Activated CD8-positive, alpha-beta T cell treated with anti-CD3 and anti-CD28 coated beads, Interleukin-2, amount 10 ng/mL, durations not matched to agents 7 days and 5 days (primary cell): ENCODE measurements around the gene EZH1. TPM values are rescaled to one million over a fixed set of nuclear protein-coding genes. Genes with fewer than 3 reads are reported as not detected.
"Not testable (repeated sequence)": the region's sequence is repeated elsewhere in the genome, so short reads cannot be mapped to it uniquely, and the experiment has no call there.

Experiments used
- ATAC-seq: fragments of 150-1000 bp; cut with Tn5 transposase; one replicate; pipeline ENCODE4 v1.10.0; 2021; ENCODE audit warnings: moderate library complexity
- CTCF ChIA-PET: fragments of 350-600 bp; sonication (Branson Sonifier 250); formaldehyde crosslinking; loops from one replicate; lab custom pipeline; 2021; ENCODE audit warnings: antibody characterized with exemption; lab: Charles Lee
- POLR2A ChIA-PET: fragments of 350-600 bp; sonication (Branson Sonifier 250); formaldehyde crosslinking; loops from one replicate; lab custom pipeline; 2021; ENCODE audit warnings: antibody characterized with exemption; lab: Charles Lee
- DNase-seq: peaks from one replicate; pipeline ENCODE4 v3.0.0-alpha.2; 2020
- H3K27ac Mint-ChIP-seq: one replicate; pipeline ENCODE4 v1.8.0; 2021; ENCODE audit warnings: mild to moderate bottlenecking, mixed read lengths
- H3K27me3 Mint-ChIP-seq: one replicate; pipeline ENCODE4 v1.8.0; 2021; ENCODE audit warnings: low read depth, mixed read lengths
- H3K36me3 Mint-ChIP-seq: one replicate; pipeline ENCODE4 v1.8.0; 2021; ENCODE audit warnings: low read depth, mixed read lengths
- H3K4me1 Mint-ChIP-seq: one replicate; pipeline ENCODE4 v1.8.0; 2021; ENCODE audit warnings: low read depth, mixed read lengths
- H3K4me3 Mint-ChIP-seq: one replicate; pipeline ENCODE4 v1.8.0; 2021; ENCODE audit warnings: mild to moderate bottlenecking, mixed read lengths
- H3K9me3 Mint-ChIP-seq: one replicate; pipeline ENCODE4 v1.8.0; 2022; ENCODE audit warnings: mixed read lengths; ENCODE audit not compliant: insufficient read depth
- total RNA-seq, 2 experiments: library from RNA; stranded (reverse); gene quantifications; one replicate each; pipeline ENCODE4 v1.2.3, GENCODE V29; 2021

The EZH1 gene
- total RNA-seq, 2 experiments from 2014 or later = 32.4 to 37.7 TPM

GRCh38 chr17:42748202-42748907 lies 3.5 kb upstream of the EZH1 start:
- ChIA-PET CTCF (interaction anchor here (4.3 kb wide), 1 partner anchor 15 kb away, joined by 22 read pairs; no protein-coding TSS in a partner anchor), POLR2A (interaction anchor here (0.6 to 2.5 kb wide), 3 partner anchors 12 to 140 kb away, joined by 3 to 7 read pairs (median 3); partner anchors contain the start of gene VPS25)
- ATAC-seq (no peak), DNase-seq (no peak)
- Mint-ChIP-seq H3K4me3 (no peak overlapping the region), H3K27me3 (peaks cover 35% of the 10 kb centered on the region), H3K36me3 (peaks cover 6% of the 10 kb centered on the region), H3K9me3 (no peaks in the 10 kb centered on the region), H3K27ac (no peak overlapping the region), H3K4me1 (peaks cover 15% of the 10 kb centered on the region)

GRCh38 chr17:42744283-42744805 lies 496 bp downstream of the EZH1 start:
- POLR2A ChIA-PET = no interaction called here
- Mint-ChIP-seq H3K4me1 (peaks cover 15% of the 10 kb centered on the region), H3K36me3 (peaks cover 6% of the 10 kb centered on the region), H3K27ac (peak overlapping the region; percentile 94), H3K4me3 (peak overlapping the region; percentile 96), H3K9me3 (no peaks in the 10 kb centered on the region), H3K27me3 (peaks cover 21% of the 10 kb centered on the region)
- peak; percentile 73 for ATAC-seq
- CTCF ChIA-PET = interaction anchor here (1.1 kb wide), 1 partner anchor 19 kb away, joined by 3 read pairs; no protein-coding TSS in a partner anchor
- DNase-seq = peak; percentile 65

GRCh38 chr17:42743595-42744282 lies 1.1 kb downstream of the EZH1 start:
- DNase-seq (no peak), ATAC-seq (no peak)
- Mint-ChIP-seq H3K4me1 (peaks cover 15% of the 10 kb centered on the region), H3K36me3 (peaks cover 6% of the 10 kb centered on the region), H3K4me3 (peak overlapping the region; percentile 96), H3K27me3 (peaks cover 17% of the 10 kb centered on the region), H3K9me3 (no peaks in the 10 kb centered on the region), H3K27ac (peak overlapping the region; percentile 94)
- POLR2A ChIA-PET = interaction anchor here (0.6 kb wide), 1 partner anchor 328 kb away, joined by 3 read pairs; no protein-coding TSS in a partner anchor
- CTCF ChIA-PET = interaction anchor here (1.1 kb wide), 1 partner anchor 20 kb away, joined by 3 read pairs; no protein-coding TSS in a partner anchor

- peaks cover 15% of the 10 kb centered on the region for H3K4me1 Mint-ChIP-seq
- H3K36me3 Mint-ChIP-seq, H3K27ac Mint-ChIP-seq, H3K4me3 Mint-ChIP-seq, DNase-seq, H3K9me3 Mint-ChIP-seq, ATAC-seq: not testable (repeated sequence)
- H3K27me3 Mint-ChIP-seq = peaks cover 17% of the 10 kb centered on the region
- POLR2A ChIA-PET = interaction anchor here (0.6 kb wide), 2 partner anchors 96 to 329 kb away, joined by 3 read pairs; no protein-coding TSS in a partner anchor
- CTCF ChIA-PET = interaction anchor here (1.1 kb wide), 1 partner anchor 21 kb away, joined by 3 read pairs; no protein-coding TSS in a partner anchor
Observed at GRCh38 chr17:42742916-42743315, 1.9 kb downstream of the EZH1 start.

GRCh38 chr17:42740699-42741098 lies 4.1 kb downstream of the EZH1 start:
- peaks cover 3% of the 10 kb centered on the region for H3K27me3 Mint-ChIP-seq
- H3K4me3 Mint-ChIP-seq = no peak overlapping the region
- POLR2A ChIA-PET = no interaction called here
- peaks cover 15% of the 10 kb centered on the region for H3K4me1 Mint-ChIP-seq
- peaks cover 6% of the 10 kb centered on the region for H3K36me3 Mint-ChIP-seq
- H3K27ac Mint-ChIP-seq = no peak overlapping the region
- DNase-seq (no peak), ATAC-seq (no peak)
- CTCF ChIA-PET = interaction anchor here (1.8 kb wide), 1 partner anchor 23 kb away, joined by 4 read pairs; no protein-coding TSS in a partner anchor
- H3K9me3 Mint-ChIP-seq = no peaks in the 10 kb centered on the region

GRCh38 chr17:42725143-42725542 lies 19.7 kb downstream of the EZH1 start:
- Mint-ChIP-seq H3K9me3 (no peaks in the 10 kb centered on the region), H3K36me3 (peaks cover 45% of the 10 kb centered on the region), H3K27me3 (no peaks in the 10 kb centered on the region), H3K4me1 (no peaks in the 10 kb centered on the region), H3K4me3 (no peak overlapping the region), H3K27ac (no peak overlapping the region)
- POLR2A ChIA-PET = interaction anchor here (0.6 kb wide), 1 partner anchor 62 kb away, joined by 4 read pairs; no protein-coding TSS in a partner anchor
- ATAC-seq (no peak), DNase-seq (no peak)
- CTCF ChIA-PET = interaction anchor here (0.7 to 1.4 kb wide), 3 partner anchors 9 to 147 kb away, joined by 3 to 4 read pairs (median 3); no protein-coding TSS in a partner anchor

GRCh38 chr17:42723636-42724035 lies 21.2 kb downstream of the EZH1 start:
- no peaks in the 10 kb centered on the region for H3K4me1 Mint-ChIP-seq
- H3K36me3 Mint-ChIP-seq = peaks cover 49% of the 10 kb centered on the region
- ChIA-PET CTCF (no interaction called here), POLR2A (no interaction called here)
- no peaks in the 10 kb centered on the region for H3K27me3 Mint-ChIP-seq
- ATAC-seq (no peak), DNase-seq (no peak)
- no peaks in the 10 kb centered on the region for H3K9me3 Mint-ChIP-seq
- H3K27ac Mint-ChIP-seq = no peak overlapping the region
- H3K4me3 Mint-ChIP-seq = no peak overlapping the region

GRCh38 chr17:42720996-42721583 lies 23.8 kb downstream of the EZH1 start:
- H3K4me1 Mint-ChIP-seq = no peaks in the 10 kb centered on the region
- H3K27ac Mint-ChIP-seq = no peak overlapping the region
- POLR2A ChIA-PET = no interaction called here
- no peaks in the 10 kb centered on the region for H3K9me3 Mint-ChIP-seq
- no peaks in the 10 kb centered on the region for H3K27me3 Mint-ChIP-seq
- peaks cover 59% of the 10 kb centered on the region for H3K36me3 Mint-ChIP-seq
- CTCF ChIA-PET = interaction anchor here (1.6 kb wide), 1 partner anchor 42 kb away, joined by 6 read pairs; no protein-coding TSS in a partner anchor
- peak; percentile 61 for DNase-seq
- ATAC-seq = peak; percentile 84
- no peak overlapping the region for H3K4me3 Mint-ChIP-seq

- POLR2A ChIA-PET = interaction anchor here (0.8 kb wide), 1 partner anchor 101 kb away, joined by 3 read pairs; no protein-coding TSS in a partner anchor
- H3K9me3 Mint-ChIP-seq = no peaks in the 10 kb centered on the region
- no peaks in the 10 kb centered on the region for H3K27me3 Mint-ChIP-seq
- no peak overlapping the region for H3K4me3 Mint-ChIP-seq
- ATAC-seq (no peak), DNase-seq (no peak)
- CTCF ChIA-PET = interaction anchor here (0.9 to 3.1 kb wide), 3 partner anchors 8 to 54 kb away, joined by 3 to 9 read pairs (median 4); no protein-coding TSS in a partner anchor
- no peak overlapping the region for H3K27ac Mint-ChIP-seq
- peaks cover 73% of the 10 kb centered on the region for H3K36me3 Mint-ChIP-seq
- H3K4me1 Mint-ChIP-seq = peaks cover 22% of the 10 kb centered on the region
Observed at GRCh38 chr17:42709561-42709960, 35.3 kb downstream of the EZH1 start.

- no peak overlapping the region for H3K27ac Mint-ChIP-seq
- CTCF ChIA-PET = interaction anchor here (0.8 to 3.1 kb wide), 3 partner anchors 9 to 130 kb away, joined by 4 to 9 read pairs (median 4); no protein-coding TSS in a partner anchor
- POLR2A ChIA-PET = no interaction called here
- no peaks in the 10 kb centered on the region for H3K9me3 Mint-ChIP-seq
- ATAC-seq (no peak), DNase-seq (no peak)
- H3K4me1 Mint-ChIP-seq = peaks cover 25% of the 10 kb centered on the region
- H3K27me3 Mint-ChIP-seq = no peaks in the 10 kb centered on the region
- no peak overlapping the region for H3K4me3 Mint-ChIP-seq
- peaks cover 76% of the 10 kb centered on the region for H3K36me3 Mint-ChIP-seq
Observed at GRCh38 chr17:42708588-42708987, 36.3 kb downstream of the EZH1 start.

- no peak overlapping the region for H3K4me3 Mint-ChIP-seq
- ATAC-seq (peak; percentile 77), DNase-seq (peak; percentile 54)
- H3K9me3 Mint-ChIP-seq = no peaks in the 10 kb centered on the region
- peaks cover 25% of the 10 kb centered on the region for H3K4me1 Mint-ChIP-seq
- H3K27ac Mint-ChIP-seq = peak overlapping the region; percentile 39
- H3K27me3 Mint-ChIP-seq = no peaks in the 10 kb centered on the region
- ChIA-PET CTCF (interaction anchor here (0.9 to 1.5 kb wide), 3 partner anchors 11 to 128 kb away, joined by 3 to 5 read pairs (median 3); partner anchors contain the start of gene PSMC3IP), POLR2A (no interaction called here)
- peaks cover 78% of the 10 kb centered on the region for H3K36me3 Mint-ChIP-seq
Observed at GRCh38 chr17:42706732-42707131, 38.1 kb downstream of the EZH1 start.
